ENCODE data around the gene SQOR.

- TF ChIP-seq POLR2A (IDR thresholded peaks at IDR 0.05): no peak
- TF ChIP-seq CTCF (IDR thresholded peaks at IDR 0.05): no peak
Measured at GRCh38 chr15:45586601-45587094, 48.2 kb upstream of the SQOR start.
